RPMI8226 (cell line): ENCODE measurements around the gene RHBG.
"Not testable (repeated sequence)": the region's sequence is repeated elsewhere in the genome, so short reads cannot be mapped to it uniquely, and the experiment has no call there.

ENCODE experiments used
- DNase-seq: peaks from one replicate; pipeline ENCODE4 v3.0.0-alpha.2; 2015

The RHBG gene

DNA sequence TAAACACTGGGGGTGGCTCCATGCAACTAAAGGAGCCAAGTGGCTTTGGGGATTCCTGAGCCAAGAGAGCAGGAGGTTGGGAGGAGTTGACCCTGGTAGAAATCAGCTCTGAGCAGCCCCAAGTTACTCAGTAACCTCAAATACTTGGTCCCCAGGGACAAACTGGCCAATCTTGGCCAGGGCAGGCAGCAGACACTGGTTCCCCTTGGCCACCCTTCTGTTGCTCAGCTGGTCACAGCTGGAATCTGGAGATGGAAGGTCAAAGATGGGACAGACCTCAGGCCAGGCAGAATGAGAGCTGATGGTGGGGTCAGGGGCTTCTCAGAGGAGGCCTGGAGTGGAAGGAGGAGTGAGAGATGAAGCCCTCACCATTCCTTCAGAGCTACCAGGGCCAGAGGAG, 3.3 kb upstream of the RHBG start:
- DNase-seq, result no peak

DNA sequence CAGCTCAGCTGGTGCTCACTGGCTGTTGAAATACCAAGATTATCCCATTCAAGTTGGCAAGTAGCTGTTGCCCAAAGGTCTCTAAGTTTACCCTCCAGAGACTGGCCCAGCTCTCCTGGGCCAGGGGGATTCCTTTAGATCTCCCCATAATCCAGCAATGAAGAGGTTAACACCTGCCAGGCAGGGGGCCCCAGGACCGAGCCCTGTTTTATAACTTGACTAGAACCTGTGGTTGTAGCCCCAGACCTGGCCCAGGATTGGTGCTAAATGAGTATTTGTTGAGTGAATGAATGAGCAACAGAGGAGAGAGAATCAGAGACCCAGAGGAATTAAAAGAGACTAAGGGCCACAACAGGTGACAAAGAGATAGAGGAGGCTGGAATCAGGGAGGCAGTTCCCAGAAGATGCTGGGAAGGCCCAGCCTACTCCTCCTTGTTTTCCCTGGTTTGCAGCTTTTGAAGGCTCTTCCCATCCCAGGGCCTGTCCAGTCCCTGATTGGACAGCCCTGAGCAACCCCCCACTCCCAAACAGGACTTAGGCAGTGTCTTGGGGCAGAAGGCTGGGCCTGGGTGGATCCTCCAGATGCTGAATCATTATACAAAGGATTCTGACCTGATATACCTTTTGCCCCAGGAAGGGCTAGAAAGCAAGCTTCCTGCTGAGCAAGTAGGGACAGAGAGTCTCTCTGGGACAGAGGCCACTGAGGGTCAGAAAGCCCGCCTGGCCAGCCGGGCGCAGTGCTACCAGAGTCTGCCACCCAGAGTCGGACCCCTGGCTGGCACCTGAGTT, 2.4 kb upstream of the RHBG start:
- DNase-seq, result no peak

DNA sequence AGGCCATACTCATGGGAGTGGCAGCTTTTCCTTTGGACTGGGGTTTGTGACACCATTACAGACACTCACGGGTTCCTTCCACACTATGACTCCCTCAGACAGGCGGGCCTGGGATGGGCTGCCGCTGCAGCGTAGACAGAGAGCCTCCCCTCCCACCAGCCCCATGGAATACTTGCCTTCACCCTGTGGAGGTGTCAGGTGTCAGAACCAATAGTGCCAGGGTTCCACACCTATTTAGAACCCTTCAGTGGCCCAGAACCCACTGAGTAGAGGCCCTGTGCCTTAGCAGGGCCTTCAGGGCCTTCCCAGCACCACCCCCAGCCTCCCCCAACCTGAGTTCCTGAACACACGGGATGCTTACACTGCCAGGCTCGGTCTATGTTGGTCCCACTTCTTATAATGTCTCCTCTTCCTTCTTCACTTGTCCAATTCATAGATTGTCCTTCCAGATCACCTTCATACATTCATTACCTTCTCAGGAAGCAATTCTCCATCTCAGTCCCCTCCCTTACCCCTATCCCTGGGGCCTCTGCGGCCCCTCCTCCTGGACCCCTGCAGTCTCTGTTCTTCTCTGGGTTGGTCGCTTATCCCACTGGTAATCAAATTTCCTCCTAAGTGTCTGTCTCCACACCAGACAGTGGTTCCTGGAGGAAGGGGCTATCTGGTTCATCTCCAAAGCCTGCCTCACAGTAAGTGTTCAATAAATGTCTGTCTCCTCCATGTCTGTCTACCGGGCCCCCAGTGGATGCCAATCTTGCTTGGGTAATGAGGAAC, 1.4 kb upstream of the RHBG start:
- no peak for DNase-seq

DNA sequence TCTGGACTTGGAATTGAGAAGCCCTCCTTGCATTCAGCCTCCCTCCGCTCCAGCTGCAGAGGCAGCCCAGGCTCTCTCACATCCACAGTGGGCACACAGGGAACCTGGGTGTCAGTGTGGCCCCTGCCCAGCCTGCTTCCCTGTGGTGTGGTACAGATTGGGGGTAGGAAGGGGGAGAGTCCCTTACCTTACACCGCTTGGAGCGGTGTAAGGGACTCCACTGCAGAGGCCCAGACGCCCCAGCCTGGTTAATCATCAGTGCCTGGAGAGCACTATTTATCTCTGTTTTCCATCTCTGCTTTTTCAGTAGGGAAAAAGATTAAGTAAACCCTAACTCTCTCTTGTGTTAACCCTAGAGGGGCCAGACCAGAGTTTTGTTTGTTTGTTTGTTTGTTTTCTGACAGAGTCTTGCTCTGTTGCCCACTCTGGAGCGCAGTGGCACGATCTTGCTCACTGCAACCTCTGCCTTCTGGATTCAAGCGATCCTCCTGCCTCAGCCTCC, 803 bp upstream of the RHBG start:
- no peak for DNase-seq

DNA sequence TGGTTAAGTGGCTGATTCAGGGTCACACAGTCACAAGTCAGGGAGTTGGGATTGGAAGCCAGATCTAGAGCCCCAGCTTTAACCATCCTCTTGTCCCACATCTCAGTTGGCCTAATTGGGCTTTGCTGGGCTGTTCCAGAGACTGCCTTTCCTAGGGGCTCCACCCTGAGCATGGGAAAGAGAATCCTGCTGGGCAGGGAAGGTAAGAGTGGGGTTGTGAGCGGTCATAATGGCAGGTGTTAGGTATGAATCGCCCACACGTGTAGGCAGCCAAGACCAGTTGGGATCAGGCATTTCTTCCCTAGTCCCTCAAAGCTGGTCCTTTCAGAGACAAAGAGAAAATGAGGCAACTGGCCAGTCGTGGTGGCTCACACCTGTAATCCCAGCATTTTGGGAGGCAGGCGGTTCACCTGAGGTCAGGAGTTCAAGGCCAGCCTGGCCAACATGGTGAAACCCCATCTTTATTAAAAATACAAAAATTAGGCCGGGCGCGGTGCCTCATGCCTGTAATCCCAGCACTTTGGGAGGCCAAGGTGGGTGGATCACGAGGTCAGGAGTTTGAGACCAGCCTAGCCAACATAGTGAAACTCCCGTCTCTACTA, 775 bp downstream of the RHBG start:
- DNase-seq, result not testable (repeated sequence)

DNA sequence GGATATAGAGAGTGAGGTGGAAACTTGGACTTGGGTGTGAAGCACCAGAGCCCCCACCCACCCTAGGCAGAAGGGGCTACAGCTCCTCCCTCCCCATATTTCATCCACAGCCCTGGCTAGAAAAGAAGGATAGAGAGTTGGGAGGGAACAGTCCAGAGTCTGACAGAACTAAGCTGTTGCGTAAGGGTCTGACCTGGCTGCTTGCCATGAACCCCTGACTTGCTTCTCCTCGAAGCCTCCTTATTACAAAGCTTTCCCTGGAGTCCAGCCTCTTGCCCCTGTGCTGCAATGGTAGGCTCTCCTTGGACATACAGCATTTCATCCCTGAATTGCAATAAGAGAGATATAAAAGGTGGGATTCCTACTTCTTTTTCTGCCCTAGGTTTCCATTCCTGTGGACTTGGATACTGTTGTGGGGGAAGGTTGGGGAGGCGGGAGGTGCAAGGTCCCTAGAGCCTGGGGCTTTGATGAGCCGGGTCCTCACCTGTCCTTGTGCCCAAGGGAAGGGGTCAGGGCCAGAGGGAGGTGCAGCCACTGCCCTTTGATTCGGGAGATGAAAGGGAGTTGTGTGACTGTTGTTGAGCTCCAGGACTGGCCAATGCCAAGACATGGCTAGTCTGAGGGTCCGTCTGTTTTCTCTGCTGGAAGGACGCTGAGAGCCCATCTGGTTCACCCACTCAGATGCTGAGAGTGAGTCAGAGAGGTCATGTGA, 2.7 kb downstream of the RHBG start:
- no peak for DNase-seq

DNA sequence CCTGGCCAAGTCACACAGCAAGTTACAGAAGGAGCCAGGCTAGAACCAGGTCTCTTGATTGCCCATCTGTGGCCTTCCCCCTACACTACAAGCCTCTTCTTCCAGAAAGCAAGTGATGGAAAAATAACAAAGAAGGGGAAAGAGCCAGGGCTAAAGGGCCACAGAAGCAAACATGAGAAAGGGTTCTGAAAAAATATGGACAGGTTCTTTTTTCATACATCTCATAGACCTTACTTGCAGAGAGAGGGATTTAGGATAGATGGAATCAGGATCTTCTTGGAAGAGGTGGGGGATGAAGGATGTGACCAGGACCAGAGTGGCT, 3.2 kb downstream of the RHBG start:
- DNase-seq, result no peak

DNA sequence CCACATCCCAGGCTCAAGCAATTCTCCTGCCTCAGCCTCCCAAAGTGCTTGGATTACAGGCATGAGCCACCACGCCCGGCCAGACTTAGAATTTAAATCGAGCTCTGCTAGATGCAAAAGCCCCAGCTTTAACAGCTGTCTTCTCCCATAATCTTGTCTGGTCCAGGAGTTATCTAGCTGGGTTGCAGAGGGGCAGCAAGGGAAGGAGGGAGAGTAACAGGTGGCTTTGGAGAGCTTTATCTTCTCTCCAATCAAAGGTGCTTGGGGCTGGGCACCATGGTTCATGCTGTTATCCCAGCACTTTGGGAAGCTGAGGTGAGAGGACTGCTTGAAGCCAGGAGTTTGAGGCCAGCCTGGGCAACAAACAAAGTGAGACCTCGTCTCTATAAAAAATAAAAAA, 3.9 kb downstream of the RHBG start:
- no peak for DNase-seq

DNA sequence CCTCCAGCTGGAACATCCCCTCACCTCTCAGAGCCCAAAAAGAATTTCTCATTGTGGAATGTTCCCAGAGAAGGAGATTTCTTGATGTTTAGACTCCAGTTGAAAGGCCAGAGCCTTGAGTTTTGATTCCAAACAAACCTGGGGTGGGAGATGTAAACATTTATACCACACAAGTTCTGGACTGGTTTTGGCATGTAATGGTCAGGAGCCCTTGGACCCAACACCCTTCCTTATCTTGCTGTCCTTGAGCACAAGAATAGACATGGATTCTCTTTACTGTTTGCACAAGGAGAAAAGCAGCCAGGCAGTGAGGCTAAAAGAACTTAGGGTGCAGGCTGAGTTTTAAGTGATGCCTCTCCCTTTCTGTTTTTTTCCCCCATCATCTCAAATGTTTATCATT, 4.5 kb downstream of the RHBG start:
- DNase-seq, result no peak

DNA sequence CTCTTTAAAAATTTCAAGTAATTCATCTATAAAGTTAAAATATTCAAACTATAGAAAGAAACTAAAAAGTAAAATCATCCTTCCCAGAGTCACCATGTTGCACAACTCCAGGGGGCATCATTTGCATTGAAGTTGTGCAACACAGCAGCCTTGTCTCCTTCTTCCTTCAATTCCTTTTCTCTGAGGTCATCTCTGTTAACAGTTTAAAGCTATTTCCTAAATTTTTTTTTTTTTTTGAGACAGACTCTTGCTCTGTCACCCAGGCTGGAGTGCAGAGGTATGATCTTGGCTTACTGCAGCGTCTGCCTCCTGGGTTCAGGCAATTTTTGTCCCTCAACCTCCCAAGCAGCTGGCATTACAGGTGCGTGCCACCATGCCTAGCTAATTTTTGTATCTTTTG, 7.1 kb downstream of the RHBG start:
- DNase-seq, result no peak

DNA sequence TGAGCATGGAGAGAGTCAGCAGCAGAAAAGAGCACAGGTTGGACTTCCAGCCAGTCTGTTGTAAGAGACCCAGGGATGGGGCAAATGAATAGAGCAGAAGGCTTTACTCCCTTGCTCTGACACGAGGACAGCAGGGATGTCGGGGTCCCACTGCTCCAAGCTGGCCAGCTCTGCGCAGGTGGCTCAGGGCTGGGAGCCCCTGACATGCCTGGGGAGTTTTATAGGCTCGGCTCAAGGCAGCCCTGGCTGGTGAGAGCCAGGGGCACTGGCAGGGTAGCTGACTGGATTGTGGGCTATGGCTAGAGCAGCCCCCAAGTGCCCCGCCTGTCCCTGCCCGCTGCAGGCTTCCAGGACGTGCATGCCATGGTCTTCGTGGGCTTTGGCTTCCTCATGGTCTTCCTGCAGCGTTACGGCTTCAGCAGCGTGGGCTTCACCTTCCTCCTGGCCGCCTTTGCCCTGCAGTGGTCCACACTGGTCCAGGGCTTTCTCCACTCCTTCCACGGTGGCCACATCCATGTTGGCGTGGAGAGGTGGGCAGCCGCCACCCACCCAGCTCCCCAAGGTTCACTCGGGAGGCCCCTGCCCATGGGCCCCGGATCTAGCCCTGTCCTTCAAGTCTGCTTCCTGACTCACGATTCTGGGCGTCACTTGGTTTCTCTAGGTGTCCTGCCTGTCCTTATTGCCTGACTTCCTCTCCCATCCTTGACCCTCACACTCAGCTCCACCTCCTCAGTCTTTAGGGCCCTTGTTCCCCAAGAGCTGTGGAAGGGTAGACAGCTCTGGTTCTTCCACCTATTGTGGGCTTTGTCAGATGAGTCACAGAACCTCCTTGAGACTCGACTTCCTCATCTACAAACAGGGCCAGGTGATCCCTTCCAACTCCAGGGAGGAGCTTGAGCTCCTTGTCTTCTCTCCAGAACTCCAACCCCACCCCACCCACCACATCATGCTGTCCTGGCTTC, 8.2 kb downstream of the RHBG start:
- DNase-seq, result no peak

DNA sequence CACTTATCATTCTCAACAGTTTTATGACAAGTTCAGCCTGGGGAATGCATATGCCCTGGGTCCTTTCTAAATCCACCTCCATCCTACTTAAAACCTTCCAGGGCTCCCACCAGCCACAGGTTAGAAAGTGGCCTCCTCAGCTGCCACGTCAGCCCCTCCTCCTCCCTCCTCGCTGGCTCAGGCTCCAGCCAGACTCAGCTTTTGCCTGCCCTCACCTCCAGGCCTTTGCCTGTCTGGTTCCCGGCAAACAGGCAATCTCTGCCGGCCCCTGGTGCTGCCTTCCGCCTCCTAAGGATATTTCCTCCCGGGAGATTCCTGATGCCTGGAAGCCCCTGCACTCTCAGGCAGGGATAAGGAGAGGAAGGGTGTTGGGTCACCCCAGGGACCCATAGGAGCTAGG, 9.5 kb downstream of the RHBG start:
- no peak for DNase-seq

DNA sequence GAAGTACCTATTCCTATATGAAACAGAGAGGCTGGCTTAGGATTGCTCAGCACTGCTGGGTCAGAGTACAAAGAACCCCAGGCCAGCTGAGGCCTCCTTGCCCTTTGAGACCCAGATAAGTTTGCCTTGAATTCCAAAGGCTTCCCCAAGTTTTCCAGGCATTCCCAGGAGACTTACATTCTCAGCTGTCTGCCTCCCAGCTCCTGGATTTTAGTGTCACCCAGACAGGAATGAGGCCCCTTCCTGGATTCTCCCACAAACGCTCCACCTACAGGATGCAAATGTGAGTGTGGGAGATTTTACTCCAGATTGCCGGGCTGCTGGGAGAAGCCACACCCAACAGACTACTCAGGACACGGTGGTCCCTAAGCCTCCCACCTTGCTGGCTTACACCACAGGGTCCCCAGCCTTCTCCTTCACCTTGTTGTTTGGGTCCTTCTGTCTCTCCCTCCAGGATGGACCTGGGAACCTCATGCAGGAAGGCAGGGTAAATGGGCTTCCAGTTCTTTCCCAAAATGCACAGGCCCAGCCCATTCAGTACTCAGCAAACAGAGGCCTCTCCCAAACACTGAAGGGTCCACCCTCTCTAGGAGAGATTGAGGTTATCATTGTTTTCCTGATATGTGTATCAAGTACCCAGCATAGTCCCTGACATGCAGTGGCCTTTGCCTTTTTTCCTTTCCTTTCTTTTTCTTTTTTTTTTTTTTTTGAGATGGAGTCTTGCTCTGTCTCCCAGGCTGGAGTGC, 10.6 kb downstream of the RHBG start:
- DNase-seq, result no peak

DNA sequence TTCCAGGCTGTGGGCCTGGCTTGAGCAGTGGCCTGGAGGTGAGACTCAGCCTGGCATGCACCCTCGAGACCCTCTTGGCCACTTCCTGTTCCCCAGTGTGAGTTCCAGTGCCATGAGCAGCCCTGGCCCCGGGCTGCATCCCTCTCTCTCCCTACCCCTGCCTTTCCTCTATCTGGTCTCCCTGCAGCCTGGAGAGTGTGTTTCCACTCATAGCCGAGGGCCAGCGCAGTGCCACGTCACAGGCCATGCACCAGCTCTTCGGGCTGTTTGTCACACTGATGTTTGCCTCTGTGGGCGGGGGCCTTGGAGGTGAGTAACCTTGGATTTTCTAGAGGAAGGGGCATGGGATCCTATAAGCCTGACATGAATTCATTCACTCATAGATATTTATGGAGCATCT, 13.6 kb downstream of the RHBG start:
- DNase-seq, result no peak

DNA sequence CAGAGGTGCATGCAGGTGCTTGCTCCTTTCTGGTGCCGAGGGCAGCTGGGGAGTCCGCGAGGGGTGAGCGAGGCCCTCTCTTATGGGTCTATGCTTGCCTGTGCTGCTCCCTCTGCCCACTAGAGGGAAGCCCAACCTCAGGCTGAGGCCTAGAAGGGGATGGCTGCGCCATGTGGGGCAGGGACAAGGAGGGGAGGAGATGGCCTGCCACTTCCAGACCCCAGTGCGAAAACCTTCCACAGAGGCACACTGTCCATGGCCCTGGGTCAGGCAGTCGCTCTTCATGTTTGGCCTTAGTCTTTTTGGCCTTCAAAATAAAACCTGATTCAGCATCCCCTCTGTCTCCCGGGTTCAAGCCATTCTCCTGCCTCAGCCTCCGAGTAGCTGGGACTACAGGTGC, 14.0 kb downstream of the RHBG start:
- DNase-seq, result peak; percentile 82

DNA sequence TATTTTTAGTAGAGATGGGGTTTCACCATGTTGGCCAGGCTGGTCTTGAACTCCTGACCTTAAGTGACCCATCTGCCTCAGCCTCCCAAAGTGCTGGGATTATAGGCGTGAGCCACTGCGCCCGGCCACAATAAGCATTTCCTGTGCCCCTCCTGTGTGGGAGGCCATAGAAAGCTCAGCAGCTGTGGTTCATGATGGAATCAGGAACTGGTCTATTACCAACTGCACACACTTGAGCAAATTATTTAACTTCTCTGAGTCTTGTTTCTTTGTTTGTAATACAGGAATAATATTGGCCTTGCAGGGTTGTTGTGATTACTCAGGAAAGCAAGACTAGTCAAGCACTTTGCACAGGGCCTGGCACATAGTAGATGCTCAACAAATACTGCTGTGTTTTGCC, 15.0 kb downstream of the RHBG start:
- DNase-seq, result no peak

DNA sequence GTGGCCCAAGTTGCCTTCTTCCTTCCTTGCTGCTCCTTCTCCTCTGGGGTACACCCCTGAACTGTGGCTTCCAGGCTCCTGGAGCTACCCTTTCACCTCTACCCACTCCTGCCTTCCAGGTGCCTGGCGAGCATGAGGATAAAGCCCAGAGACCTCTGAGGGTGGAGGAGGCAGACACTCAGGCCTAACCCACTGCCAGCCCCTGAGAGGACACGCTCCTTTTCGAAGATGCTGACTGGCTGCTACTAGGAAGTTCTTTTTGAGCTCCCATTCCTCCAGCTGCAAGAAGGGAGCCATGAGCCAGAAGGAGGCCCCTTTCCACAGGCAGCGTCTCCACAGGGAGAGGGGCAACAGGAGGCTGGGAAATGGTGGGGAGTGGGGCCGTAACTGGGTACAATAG, 15.6 kb downstream of the RHBG start:
- DNase-seq, result no peak

DNA sequence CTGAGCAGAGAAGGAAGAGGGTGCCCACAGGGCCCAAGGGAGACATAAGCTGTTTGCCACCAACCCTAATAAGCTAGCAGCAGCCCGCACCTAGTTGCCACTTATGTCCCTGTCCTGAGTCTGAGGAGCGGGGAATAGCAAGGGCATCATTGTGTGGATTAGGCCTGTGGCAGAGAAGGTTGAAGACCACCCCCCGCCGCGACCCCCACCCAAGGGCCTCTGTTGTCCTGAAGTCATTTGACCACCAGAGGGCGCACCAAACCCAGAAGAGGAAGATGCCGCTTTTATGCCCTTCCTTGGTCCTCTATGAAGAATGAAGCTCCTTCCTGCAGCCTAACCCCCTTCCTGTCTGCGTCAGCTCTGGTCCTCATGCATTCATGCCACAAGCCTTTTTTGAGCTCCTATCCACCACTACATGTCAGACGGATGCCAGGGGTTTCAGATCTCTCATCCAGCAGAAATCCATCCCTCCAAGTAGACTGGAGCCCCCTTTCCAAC, 16.6 kb downstream of the RHBG start:
- peak; percentile 73 for DNase-seq

DNA sequence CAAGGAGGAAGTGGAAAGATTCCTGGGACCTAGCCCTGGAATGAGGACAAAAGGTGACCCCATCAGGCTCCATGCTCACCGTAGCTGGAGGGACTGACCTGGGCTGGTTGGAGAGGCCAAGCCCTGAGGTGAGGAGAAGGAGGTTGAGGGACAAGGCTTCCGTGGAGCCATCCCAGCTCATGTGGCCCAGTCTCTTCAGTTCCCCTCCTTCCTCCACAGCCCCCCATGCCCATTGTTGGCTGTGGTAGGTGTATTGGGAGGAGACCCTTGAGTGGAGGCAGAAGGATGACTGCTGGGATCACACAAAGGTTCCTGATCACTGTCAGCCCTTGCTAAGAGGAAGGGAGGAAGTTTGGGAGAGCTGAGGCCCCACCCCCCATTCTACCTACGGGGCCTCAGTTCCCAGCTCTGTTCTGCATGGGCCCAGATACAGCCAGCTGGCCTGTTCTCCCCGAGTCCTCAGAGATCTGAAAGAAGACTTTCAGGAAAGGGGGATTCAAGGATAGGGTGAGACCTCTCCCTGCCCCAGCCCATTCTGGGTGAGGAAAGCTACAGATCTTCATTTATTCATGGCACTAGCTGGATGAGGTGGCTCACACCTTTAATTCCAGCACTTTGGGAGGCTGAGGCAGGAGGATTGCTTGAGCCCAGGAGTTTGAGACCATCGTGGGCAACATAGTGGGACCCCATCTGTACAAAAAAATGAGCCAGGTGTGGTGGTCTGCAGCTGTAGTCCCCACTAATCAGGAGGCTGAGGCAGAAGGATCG, 17.3 kb downstream of the RHBG start:
- DNase-seq, result no peak
